HepG2 (cell line): ENCODE results near the gene RTP4. TPM values are rescaled to one million over a fixed set of nuclear protein-coding genes. Genes with fewer than 3 reads are reported as not detected.

Experiments used
- ATAC-seq: fragments of 200-7000 bp; cut with Tn5 transposase; 3 replicates; pipeline ENCODE4 v1.9.1; 2020; ENCODE audit warnings: mild to moderate bottlenecking, moderate library complexity
- Bru-seq: library from RNA; stranded (reverse); fragments of 400-500 nt; gene quantifications from one replicate; lab custom pipeline; 2021; lab: Mats Ljungman, UMichigan
- BruChase-seq, 2 experiments: library from RNA; stranded (reverse); fragments of 400-500 nt; gene quantifications; one replicate each; lab custom pipeline; 2021; lab: Mats Ljungman, UMichigan
- BruUV-seq: library from RNA; stranded (reverse); fragments of 400-500 nt; replicated peaks from 2 replicates; lab custom pipeline; 2021; lab: Mats Ljungman, UMichigan
- CTCF ChIA-PET: fragments of 300-600 bp; formaldehyde crosslinking; extraction: SDS; loops from one replicate; lab custom pipeline; 2021; ENCODE audit warnings: low total read pairs, inconsistent platforms, low intra/inter-chr PET ratio; lab: Yijun Ruan, JAX
- POLR2A ChIA-PET: fragments of 350-600 bp; sonication (Branson Sonifier 250); formaldehyde crosslinking; loops from one replicate; lab custom pipeline; 2020; ENCODE audit warnings: antibody characterized with exemption, inconsistent platforms; lab: Yijun Ruan, JAX
- DNase-seq: peaks from one replicate; pipeline ENCODE4 v3.0.0-alpha.2; 2015; ENCODE audit warnings: low spot score
- FAIRE-seq: peaks from 3 replicates; lab custom pipeline; 2011; peaks lifted over from hg19 to GRCh38; lab: Jason Lieb, UNC
- H2AFZ ChIP-seq: one replicate; pipeline ENCODE4 v1.6.1; 2011; ENCODE audit warnings: low read length, inconsistent platforms
- H3K27ac ChIP-seq: fragments of 300-600 bp; 3 replicates; pipeline ENCODE4 v1.8.0; 2011; ENCODE audit warnings: mixed run types, mild to moderate bottlenecking, mixed read lengths, low read length, inconsistent platforms; ENCODE audit not compliant: insufficient read depth; ENCODE audit errors: extremely low read length
- H3K27me3 ChIP-seq, 2 experiments: fragments of 200-600 bp in 1 of 2; 2 replicates in 1 of 2; 3 replicates in 1 of 2; pipeline versions ENCODE4 v1.6.0 to v1.8.0; 2011; ENCODE audit warnings: low read length in 2 of 2, mild to moderate bottlenecking in 2 of 2, moderate library complexity in 2 of 2, inconsistent platforms in 1 of 2; ENCODE audit not compliant: insufficient read depth in 2 of 2, control insufficient read depth in 1 of 2
- H3K36me3 ChIP-seq, 2 experiments: fragments of 200-600 bp in 1 of 2; replicated peaks in 1 of 2; 2 replicates in 1 of 2; 3 replicates in 1 of 2; pipeline versions ENCODE4 v1.5.1 to v1.8.0; 2011; ENCODE audit warnings: low read length in 2 of 2, inconsistent platforms in 1 of 2; ENCODE audit not compliant: insufficient read depth in 2 of 2, control insufficient read depth in 1 of 2
- H3K4me1 ChIP-seq: 2 replicates; pipeline ENCODE4 v1.5.1; 2012; ENCODE audit warnings: low read length, inconsistent platforms; ENCODE audit not compliant: insufficient read depth
- H3K4me2 ChIP-seq: 2 replicates; pipeline ENCODE4 v1.6.0; 2011; ENCODE audit warnings: low read depth, low read length, inconsistent platforms
- H3K4me3 ChIP-seq, 3 experiments: fragments of 200-600 bp in 1 of 3; sonication (generic), shearing (Covaris generic) in 1 of 3; replicated peaks in 1 of 3; 2 replicates each; pipeline ENCODE4 v1.5.1; 2011 to 2016; ENCODE audit warnings: low read length in 3 of 3, inconsistent platforms in 2 of 3, low read depth in 2 of 3, mild to moderate bottlenecking in 2 of 3, control low read depth in 1 of 3, mixed read lengths in 1 of 3; ENCODE audit not compliant: insufficient read depth in 1 of 3
- H3K79me2 ChIP-seq: one replicate; pipeline ENCODE4 v1.6.1; 2011; ENCODE audit warnings: low read length, inconsistent platforms; ENCODE audit not compliant: insufficient read depth
- H3K9ac ChIP-seq: 2 replicates; pipeline ENCODE4 v1.6.0; 2011; ENCODE audit warnings: mild to moderate bottlenecking, low read depth, low read length, inconsistent platforms; ENCODE audit not compliant: insufficient read depth
- H3K9me3 ChIP-seq: 2 replicates; pipeline ENCODE4 v1.5.1; 2012; ENCODE audit warnings: mild to moderate bottlenecking, low read length
- H4K20me1 ChIP-seq: 2 replicates; pipeline ENCODE4 v1.6.0; 2011; ENCODE audit warnings: inconsistent platforms, mild to moderate bottlenecking, low read length, moderate library complexity; ENCODE audit not compliant: insufficient read depth
- ERF ChIP-seq: IDR thresholded peaks from 2 replicates; pipeline ENCODE4 v1.6.1; 2018; ENCODE audit warnings: missing biosample characterization, missing genetic modification reagents
- IRF2 ChIP-seq: IDR thresholded peaks from 2 replicates; pipeline ENCODE4 v1.6.1; 2018; ENCODE audit warnings: missing genetic modification reagents, missing compliant biosample characterization
- KDM4B ChIP-seq: sonication (generic); formaldehyde crosslinking; IDR thresholded peaks from 2 replicates; pipeline ENCODE4 v1.4.0; 2020; ENCODE audit warnings: missing genetic modification reagents
- RFX5 ChIP-seq: IDR thresholded peaks from 2 replicates; pipeline ENCODE4 v1.6.1; 2011; ENCODE audit warnings: low read depth, low read length, improper control_type of control experiment
- SAP130 ChIP-seq: IDR thresholded peaks from 2 replicates; pipeline ENCODE4 v1.6.1; 2016; ENCODE audit warnings: low read depth
- ZFX ChIP-seq: sonication (generic); formaldehyde crosslinking; IDR thresholded peaks from 2 replicates; pipeline ENCODE4 v1.4.0; 2020; ENCODE audit warnings: mild to moderate bottlenecking, low read depth, missing genetic modification reagents, moderate library complexity
- WGBS: methylation state at CpG from one replicate; pipeline ENCODE4 v1.1.6; 2017; ENCODE audit warnings: low lambda C conversion rate; 5-methylcytosine and 5-hydroxymethylcytosine counted together
- in situ Hi-C: cut with HindIII; loops from 2 replicates; pipeline ENCODE4 v1.10.0; 2017; ENCODE audit warnings: low pct_unique_long_range_greater_than_20kb; ENCODE audit not compliant: extremely low pct_ligation_motif_present
- intact Hi-C: fragments of 100-400 bp; cut with micrococcal nuclease; formaldehyde crosslinking; loops from one replicate; pipeline ENCODE4 v1.10.0; 2022; ENCODE audit not compliant: unreplicated experiment
- long read RNA-seq, 2 experiments: library from RNA in 1 of 2; library from polyadenylated mRNA in 1 of 2; stranded (forward) in 1 of 2; unstranded in 1 of 2; transcript quantifications; one replicate each; pipeline ENCODE4 v2.0.0, GENCODE V29; 2019 to 2022
- polyA minus RNA-seq, 3 experiments: library from RNA; depleted of rRNA, polyadenylated mRNA; stranded (reverse); fragments of >200 nt; gene quantifications; 2 replicates each; pipeline ENCODE4 v1.2.3, GENCODE V29; 2011; ENCODE audit warnings: low replicate concordance in 1 of 3
- polyA plus RNA-seq, 8 experiments: library from polyadenylated mRNA; depleted of rRNA in 3 of 8; stranded (reverse) in 7 of 8; unstranded in 1 of 8; fragments of >200 nt; fragmentation: Illumina TruSeq in 4 of 8; extraction: Trizol in 4 of 8; gene quantifications; 2 replicates each; pipeline versions ENCODE4 v1.2.1 to v1.2.3, GENCODE V29; 2011 to 2016; ENCODE audit warnings: low read depth in 4 of 8, missing spikeins in 1 of 8, mixed read lengths in 1 of 8; ENCODE audit not compliant: insufficient read depth in 1 of 8
- total RNA-seq, 5 experiments: library from RNA; depleted of rRNA; stranded (reverse); fragments of >200 nt; fragmentation: Illumina TruSeq; extraction: Trizol; gene quantifications; 2 replicates each; pipeline ENCODE4 v1.2.3, GENCODE V29; 2016; ENCODE audit warnings: low read depth in 1 of 5
- TF ChIP-seq, protein P1 (sequence below): sonication (generic); formaldehyde crosslinking; IDR thresholded peaks from 2 replicates; pipeline ENCODE4 v1.4.0; 2020; ENCODE audit warnings: missing genetic modification reagents
- TF ChIP-seq, protein P2 (sequence below): sonication (generic); formaldehyde crosslinking; IDR thresholded peaks from 2 replicates; pipeline ENCODE4 v1.4.0; 2020; ENCODE audit warnings: missing genetic modification reagents, mild to moderate bottlenecking, borderline replicate concordance
- TF ChIP-seq, protein P3 (sequence below): IDR thresholded peaks from 2 replicates; pipeline ENCODE4 v1.6.1; 2018; ENCODE audit warnings: missing genetic modification reagents
- TF ChIP-seq, protein P4 (sequence below): sonication (generic); formaldehyde crosslinking; IDR thresholded peaks from 2 replicates; pipeline ENCODE4 v1.4.0; 2020; ENCODE audit warnings: missing genetic modification reagents

RTP4 gene, protein sequence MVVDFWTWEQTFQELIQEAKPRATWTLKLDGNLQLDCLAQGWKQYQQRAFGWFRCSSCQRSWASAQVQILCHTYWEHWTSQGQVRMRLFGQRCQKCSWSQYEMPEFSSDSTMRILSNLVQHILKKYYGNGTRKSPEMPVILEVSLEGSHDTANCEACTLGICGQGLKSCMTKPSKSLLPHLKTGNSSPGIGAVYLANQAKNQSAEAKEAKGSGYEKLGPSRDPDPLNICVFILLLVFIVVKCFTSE
- total RNA-seq (2016; rRNA removed; fragmentation: Illumina TruSeq; extraction: Trizol) (0.62 and 0.83 TPM in 2 replicates), polyA plus RNA-seq (2011; rRNA removed) (0.08 and 0.11 TPM in 2 replicates), polyA minus RNA-seq (2011; rRNA and poly(A)+ RNA removed; ENCODE audit: low replicate concordance) (0.08 TPM in 1 of 2 replicates, not detected in the other), Bru-seq, nascent RNA (percentile 32 among the genes with signal in this experiment), BruChase-seq, experiment 1, labeled RNA remaining after a 6-hour chase (percentile 15 among the genes with signal in this experiment), BruChase-seq, experiment 2, labeled RNA remaining after a 2-hour chase (percentile 23 among the genes with signal in this experiment)
- 0.18 TPM in 1 of 2 replicates, not detected in the other for total RNA-seq (2016; cell fraction: cytosol; rRNA removed; fragmentation: Illumina TruSeq; extraction: Trizol; ENCODE audit: low read depth)
- total RNA-seq (2016; cell fraction: insoluble cytoplasmic fraction; rRNA removed; fragmentation: Illumina TruSeq; extraction: Trizol), result 0.48 and 0.73 TPM in 2 replicates
- 0.21 and 0.28 TPM in 2 replicates for total RNA-seq (2016; cell fraction: membrane; rRNA removed; fragmentation: Illumina TruSeq; extraction: Trizol)
- 0.63 TPM in 1 of 2 replicates, not detected in the other for total RNA-seq (2016; cell fraction: nucleus; rRNA removed; fragmentation: Illumina TruSeq; extraction: Trizol)
- polyA plus RNA-seq (2011; cell fraction: cytosol; rRNA removed), result 0.05 and 0.21 TPM in 2 replicates
- polyA plus RNA-seq (2011; cell fraction: nucleus; rRNA removed), result 0.14 TPM in 1 of 2 replicates, not detected in the other
- polyA plus RNA-seq (2012), result 0.09 and 0.17 TPM in 2 replicates
- polyA plus RNA-seq (2016; cell fraction: cytosol; fragmentation: Illumina TruSeq; extraction: Trizol; ENCODE audit: low read depth), result 0.07 and 0.08 TPM in 2 replicates
- 0.30 and 0.83 TPM in 2 replicates for polyA plus RNA-seq (2016; cell fraction: insoluble cytoplasmic fraction; fragmentation: Illumina TruSeq; extraction: Trizol; ENCODE audit: low read depth)
- 0.17 and 0.23 TPM in 2 replicates for polyA plus RNA-seq (2016; cell fraction: membrane; fragmentation: Illumina TruSeq; extraction: Trizol; ENCODE audit: low read depth)
- 0.30 and 0.49 TPM in 2 replicates for polyA plus RNA-seq (2016; cell fraction: nucleus; fragmentation: Illumina TruSeq; extraction: Trizol; ENCODE audit: insufficient read depth, low read depth)
- not detected in 2 replicates for polyA minus RNA-seq (2011; cell fraction: cytosol; rRNA and poly(A)+ RNA removed)
- 0.75 TPM in 1 of 2 replicates, not detected in the other for polyA minus RNA-seq (2011; cell fraction: nucleus; rRNA and poly(A)+ RNA removed)
- long read RNA-seq, experiment 1, result 0 reads
- long read RNA-seq, experiment 2, result 0 reads

DNA sequence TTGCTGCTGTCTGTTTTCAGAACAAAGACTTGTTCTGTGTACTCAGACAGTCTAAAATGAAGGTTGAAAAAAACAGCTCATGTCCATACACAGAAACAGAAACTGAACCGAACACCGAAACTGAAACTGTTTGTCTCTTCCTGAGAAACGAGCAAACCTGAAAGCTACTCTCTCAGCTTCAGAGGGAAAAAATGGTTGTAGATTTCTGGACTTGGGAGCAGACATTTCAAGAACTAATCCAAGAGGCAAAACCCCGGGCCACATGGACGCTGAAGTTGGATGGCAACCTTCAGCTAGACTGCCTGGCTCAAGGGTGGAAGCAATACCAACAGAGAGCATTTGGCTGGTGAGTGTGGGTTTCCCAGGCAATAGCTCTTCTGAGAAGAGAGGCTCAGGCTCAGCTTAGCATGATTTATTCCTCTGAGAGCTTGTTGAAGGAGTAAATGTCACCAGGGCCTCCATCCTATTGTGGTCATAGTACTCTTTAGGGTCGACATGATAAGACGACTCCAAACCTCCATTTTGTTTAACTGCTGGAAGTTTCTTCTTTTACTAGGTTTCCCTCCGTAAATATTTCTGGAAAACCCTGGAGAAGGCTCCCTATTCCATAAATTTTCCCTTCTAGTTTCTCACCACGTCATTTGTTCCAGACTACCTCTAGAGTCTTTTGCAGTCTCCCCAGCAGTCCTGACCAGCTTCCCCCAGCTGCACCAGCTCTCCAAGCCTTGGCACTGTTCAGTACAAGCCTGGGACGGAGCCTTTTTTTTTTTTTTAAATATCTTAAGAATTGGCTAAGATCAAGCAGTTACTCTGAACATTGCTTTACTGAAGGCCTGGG, at the start of gene RTP4:
Gene RTP4, plus strand, starts transcription at position 135 of the 838 bp plus-strand sequence. Its CDS starts 57 bp downstream, at position 192.
- H3K9me3 ChIP-seq, result no peaks in the 10 kb centered on the region
- H3K4me1 ChIP-seq, result no peaks in the 10 kb centered on the region
- in situ Hi-C loops, result no loop called here
- ChIA-PET CTCF (no interaction called here), POLR2A (no interaction called here)
- peak within 1 kb of the TSS; percentile 68 for H3K9ac ChIP-seq
- no peaks in the 10 kb centered on the region for H4K20me1 ChIP-seq
- BruUV-seq, result TSS peak; percentile 80
- H3K36me3 ChIP-seq, result no peaks in the 10 kb centered on the region
- intact Hi-C loops, result no loop called here
- H2AFZ ChIP-seq, result peak within 1 kb of the TSS; percentile 99
- no peak within 1 kb of the TSS for H3K27ac ChIP-seq
- ATAC-seq (peak; percentile 81), DNase-seq (peak; percentile 37), FAIRE-seq (peak; percentile 48)
- no peaks in the 10 kb centered on the region for H3K79me2 ChIP-seq
- H3K4me2 ChIP-seq, result peak within 1 kb of the TSS; percentile 89
- WGBS, result 34% methylated on average over 10 of the region's 10 CpGs
- peak within 1 kb of the TSS; percentile 38 to 80 (median 66) for H3K4me3 ChIP-seq
- no peaks in the 10 kb centered on the region for H3K27me3 ChIP-seq
- TF ChIP-seq ZFX, result 0 out of 2 replicates have a peak, but pooled peaks have one; percentile 11
- TF ChIP-seq IRF2 (CRISPR knock-in tag), result peak; percentile 71
- TF ChIP-seq, protein P1, sequence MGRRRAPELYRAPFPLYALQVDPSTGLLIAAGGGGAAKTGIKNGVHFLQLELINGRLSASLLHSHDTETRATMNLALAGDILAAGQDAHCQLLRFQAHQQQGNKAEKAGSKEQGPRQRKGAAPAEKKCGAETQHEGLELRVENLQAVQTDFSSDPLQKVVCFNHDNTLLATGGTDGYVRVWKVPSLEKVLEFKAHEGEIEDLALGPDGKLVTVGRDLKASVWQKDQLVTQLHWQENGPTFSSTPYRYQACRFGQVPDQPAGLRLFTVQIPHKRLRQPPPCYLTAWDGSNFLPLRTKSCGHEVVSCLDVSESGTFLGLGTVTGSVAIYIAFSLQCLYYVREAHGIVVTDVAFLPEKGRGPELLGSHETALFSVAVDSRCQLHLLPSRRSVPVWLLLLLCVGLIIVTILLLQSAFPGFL (CRISPR knock-in tag), result no peak
- no peak for TF ChIP-seq ERF (CRISPR knock-in tag)
- no peak for TF ChIP-seq RFX5
- TF ChIP-seq, protein P2, sequence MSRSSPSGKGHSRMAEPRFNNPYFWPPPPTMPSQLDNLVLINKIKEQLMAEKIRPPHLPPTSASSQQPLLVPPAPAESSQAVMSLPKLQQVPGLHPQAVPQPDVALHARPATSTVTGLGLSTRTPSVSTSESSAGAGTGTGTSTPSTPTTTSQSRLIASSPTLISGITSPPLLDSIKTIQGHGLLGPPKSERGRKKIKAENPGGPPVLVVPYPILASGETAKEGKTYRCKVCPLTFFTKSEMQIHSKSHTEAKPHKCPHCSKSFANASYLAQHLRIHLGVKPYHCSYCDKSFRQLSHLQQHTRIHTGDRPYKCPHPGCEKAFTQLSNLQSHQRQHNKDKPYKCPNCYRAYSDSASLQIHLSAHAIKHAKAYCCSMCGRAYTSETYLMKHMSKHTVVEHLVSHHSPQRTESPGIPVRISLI (CRISPR knock-in tag), result 0 out of 2 replicates have a peak, but pooled peaks have one; percentile 18
- TF ChIP-seq, protein P3, sequence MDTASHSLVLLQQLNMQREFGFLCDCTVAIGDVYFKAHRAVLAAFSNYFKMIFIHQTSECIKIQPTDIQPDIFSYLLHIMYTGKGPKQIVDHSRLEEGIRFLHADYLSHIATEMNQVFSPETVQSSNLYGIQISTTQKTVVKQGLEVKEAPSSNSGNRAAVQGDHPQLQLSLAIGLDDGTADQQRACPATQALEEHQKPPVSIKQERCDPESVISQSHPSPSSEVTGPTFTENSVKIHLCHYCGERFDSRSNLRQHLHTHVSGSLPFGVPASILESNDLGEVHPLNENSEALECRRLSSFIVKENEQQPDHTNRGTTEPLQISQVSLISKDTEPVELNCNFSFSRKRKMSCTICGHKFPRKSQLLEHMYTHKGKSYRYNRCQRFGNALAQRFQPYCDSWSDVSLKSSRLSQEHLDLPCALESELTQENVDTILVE (CRISPR knock-in tag), result no peak
- TF ChIP-seq SAP130, result 0 out of 2 replicates have a peak, but pooled peaks have one; percentile 11
- TF ChIP-seq, protein P4, sequence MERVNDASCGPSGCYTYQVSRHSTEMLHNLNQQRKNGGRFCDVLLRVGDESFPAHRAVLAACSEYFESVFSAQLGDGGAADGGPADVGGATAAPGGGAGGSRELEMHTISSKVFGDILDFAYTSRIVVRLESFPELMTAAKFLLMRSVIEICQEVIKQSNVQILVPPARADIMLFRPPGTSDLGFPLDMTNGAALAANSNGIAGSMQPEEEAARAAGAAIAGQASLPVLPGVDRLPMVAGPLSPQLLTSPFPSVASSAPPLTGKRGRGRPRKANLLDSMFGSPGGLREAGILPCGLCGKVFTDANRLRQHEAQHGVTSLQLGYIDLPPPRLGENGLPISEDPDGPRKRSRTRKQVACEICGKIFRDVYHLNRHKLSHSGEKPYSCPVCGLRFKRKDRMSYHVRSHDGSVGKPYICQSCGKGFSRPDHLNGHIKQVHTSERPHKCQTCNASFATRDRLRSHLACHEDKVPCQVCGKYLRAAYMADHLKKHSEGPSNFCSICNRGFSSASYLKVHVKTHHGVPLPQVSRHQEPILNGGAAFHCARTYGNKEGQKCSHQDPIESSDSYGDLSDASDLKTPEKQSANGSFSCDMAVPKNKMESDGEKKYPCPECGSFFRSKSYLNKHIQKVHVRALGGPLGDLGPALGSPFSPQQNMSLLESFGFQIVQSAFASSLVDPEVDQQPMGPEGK, result no peak
- TF ChIP-seq KDM4B (CRISPR knock-in tag), result no peak
